GM18867 (cell line): ENCODE data around the gene APBA1.

ENCODE experiments used
- ATAC-seq: cut with Tn5 transposase; IDR thresholded peaks from one replicate; pipeline ENCODE4 v1.9.1; 2021; ENCODE audit warnings: mild to moderate bottlenecking, moderate library complexity; ENCODE audit not compliant: unreplicated experiment

The APBA1 gene

DNA sequence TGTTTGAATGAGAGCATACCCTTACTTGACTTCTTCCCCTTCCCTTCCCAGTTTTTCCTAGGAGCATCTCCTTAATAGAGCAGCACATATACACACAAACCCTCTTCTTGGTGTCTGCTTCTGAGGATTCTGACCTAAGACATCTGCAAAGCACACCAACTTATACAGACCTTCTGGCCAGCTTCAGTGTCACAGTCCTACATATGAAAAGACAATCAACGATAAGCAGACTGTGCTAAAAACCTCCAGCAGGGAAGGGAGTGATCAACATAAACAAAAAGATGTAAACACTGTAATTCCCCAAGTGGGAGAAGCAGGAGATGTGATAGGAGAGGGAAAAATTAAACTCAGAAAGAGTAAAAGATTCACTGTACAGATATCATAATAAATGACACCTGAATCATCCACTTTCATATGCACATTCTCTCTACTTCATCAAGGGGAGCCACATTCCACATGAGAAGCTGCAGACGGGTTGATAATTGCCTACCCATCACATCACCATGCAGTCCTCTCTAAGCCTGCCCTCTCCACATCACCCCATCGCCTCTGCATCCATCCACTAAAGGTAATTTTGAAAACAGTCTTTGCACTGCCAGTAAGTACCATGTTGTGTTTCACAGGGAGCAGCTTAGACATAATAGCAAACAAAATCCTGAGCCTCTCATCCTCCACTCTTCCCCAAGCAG lies 13.0 kb downstream of the APBA1 start:
- no peak for ATAC-seq

DNA sequence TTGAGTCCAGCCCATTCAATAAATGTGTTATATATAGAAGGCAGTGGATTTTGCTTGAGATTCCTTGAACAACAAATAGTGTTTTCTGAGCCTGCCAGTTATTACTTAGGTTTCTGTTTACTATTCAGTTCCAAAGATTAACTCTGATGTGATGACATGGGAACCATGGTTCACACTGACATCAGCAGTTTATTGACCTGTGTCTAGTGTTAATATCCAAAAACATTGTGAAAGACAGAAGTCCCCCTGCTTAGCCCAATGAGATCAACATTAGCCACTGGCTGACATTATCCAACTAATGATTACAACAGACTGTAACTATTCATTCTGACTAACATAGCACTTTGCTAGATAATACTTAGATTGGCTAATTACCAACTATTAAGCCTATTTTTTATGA lies 14.9 kb downstream of the APBA1 start:
- ATAC-seq, result no peak

DNA sequence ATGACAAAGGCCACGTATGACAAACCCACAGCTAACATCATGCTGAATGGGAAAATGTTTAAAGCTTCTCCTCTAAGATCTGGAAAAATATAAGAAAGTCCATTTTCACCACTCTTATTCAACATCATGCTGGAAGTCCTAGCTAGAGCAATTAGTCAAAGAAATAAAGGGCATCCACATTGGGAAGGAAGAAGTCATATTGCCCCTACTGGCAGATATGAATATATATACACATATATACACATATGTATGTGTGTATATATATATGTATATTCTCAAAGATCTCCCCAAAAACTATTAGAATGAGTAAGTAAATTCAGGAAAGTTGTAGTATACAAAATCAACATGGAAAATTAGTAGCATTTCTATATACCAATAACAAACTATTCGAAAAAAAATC lies 17.1 kb downstream of the APBA1 start:
- no peak for ATAC-seq

DNA sequence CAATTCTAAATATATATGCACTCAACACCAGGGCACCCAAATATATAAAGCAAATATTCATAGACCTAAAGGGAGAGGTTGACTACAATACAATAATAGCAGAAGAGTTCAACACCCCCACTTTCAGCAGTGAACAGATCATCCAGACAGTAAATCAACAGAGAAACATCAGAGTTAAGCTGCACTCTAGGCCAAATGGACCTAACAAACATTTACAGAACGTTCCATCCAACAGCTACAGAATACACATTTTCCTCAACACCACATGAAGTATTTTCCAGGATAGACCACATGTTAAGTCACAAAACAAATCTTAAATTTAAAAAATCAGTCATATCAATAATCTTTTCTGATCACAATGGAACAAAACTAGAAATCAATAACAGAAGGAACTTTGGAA lies 18.9 kb downstream of the APBA1 start:
- no peak for ATAC-seq

DNA sequence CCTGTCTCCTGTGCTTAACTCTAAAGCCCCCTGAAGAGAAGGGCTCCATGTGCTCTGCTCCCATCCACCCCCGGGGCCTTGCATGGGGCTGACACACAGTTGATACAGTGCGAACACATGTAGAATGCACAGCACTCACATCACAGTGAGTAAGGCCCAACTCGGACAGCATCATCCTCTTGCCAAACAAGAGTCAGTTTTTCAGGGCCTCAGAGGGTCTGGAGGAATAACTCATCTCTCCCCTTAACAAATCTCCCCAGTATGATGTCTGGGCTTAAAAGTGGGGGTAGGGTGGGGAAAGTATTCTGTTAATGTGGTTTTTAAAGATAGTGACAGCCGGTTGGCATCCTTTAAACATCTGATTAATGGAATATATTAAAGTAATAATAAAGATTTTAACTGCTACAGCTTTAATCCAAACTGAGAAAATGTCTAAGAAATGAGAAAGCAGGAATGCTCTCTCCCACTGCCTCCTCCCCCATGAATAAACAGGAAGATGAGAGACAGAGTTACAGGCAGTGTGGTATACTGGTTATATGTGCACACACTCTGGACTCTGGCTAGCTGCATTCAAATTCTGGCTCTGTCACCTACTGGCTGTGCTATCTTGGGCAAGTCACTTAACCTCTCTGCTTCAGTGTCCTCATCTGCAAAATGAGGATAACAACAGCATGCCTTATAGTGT lies 22.5 kb downstream of the APBA1 start:
- no peak for ATAC-seq

DNA sequence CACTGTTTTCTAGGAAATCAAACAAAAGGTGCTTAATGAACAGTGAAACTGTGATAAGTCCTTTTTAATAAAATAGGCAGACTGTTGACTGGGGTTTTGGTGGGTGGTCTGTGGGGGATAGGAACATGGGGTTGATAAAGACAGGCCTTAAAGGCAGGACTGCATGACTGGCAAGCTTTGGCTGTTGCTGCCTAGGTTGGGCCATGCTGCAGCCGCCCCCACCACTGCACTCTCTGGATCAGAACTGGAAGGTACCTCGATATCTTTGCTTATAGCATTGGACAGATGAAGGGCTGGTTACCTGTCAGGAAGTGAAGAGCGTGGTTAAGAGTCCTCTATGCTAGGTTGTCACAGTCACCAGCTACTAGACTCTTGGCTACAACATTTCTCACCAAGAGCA lies 24.4 kb downstream of the APBA1 start:
- ATAC-seq, result no peak

DNA sequence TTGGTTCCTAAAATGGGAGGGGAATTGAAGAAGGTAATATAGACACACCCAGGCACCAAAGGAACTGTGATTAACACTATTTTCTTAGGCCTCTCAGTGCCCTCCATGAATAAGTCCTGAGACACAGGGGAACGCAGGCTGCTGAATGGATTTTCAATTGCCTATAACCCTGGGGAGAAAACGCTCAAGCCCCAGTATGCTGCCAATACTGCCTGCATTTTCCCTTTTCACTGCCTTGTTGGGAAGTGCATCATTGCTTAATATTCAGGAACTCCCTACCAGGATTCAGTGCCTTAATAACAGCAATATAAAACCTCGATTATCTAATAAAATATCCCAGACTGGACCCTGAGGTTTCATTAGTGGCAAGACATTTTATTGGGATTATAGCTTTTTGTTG lies 25.4 kb downstream of the APBA1 start:
- ATAC-seq, result no peak

DNA sequence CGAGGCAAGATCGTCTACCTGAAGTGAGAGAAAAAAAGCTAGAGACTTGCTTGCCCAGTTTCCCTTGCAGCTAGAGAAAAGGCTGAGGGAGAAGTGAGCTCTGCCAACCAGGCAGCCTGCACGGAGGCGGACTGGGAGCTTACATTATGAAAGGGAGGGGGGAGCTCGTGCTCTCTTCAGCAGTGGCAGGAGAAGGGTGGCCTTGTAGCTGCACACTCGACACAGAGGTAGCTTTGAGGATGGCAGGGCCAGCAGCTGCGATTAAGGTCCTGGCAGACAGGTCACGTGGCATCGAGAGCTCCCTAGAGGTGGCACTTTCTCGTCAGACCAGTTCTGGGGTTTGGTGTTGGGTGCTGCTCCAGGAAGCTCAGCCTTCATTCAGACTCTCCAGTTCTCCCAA lies 26.7 kb downstream of the APBA1 start:
- ATAC-seq, result no peak

DNA sequence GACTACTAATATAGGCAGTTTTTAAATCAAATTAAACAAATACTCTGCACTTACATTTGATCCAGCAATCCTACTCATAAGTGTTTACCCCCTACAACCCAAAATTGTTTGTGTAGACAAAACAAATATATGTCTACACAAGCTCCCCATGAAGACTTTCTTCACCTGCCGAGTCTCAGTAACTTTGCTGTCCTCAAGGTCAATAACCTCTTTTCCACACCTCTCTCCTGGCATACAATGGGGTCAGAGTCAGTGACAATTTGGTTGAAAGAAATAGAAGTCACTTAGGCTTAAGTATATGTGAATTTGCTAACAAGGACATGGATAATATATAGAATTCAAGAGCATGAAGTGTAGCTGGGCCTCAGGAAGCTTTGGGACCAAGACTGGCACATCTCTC lies 29.1 kb downstream of the APBA1 start:
- no peak for ATAC-seq

DNA sequence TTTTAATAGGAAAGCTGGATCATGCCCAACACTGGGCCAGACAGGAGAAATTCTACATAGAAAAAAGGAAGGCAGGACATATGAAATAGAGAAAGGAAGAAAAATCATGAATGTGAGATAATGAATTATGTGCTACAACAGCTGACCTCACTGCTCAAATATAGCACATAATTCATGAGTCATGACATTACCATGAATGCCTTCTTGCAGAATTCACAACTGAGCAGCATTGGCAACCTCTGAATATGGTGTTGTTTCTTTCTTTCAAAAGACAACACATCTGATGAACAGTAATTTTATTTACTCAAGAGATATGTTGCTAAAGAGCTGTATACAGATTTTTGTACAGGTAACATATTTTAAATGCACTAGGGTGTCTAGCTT lies 34.4 kb downstream of the APBA1 start:
- no peak for ATAC-seq

DNA sequence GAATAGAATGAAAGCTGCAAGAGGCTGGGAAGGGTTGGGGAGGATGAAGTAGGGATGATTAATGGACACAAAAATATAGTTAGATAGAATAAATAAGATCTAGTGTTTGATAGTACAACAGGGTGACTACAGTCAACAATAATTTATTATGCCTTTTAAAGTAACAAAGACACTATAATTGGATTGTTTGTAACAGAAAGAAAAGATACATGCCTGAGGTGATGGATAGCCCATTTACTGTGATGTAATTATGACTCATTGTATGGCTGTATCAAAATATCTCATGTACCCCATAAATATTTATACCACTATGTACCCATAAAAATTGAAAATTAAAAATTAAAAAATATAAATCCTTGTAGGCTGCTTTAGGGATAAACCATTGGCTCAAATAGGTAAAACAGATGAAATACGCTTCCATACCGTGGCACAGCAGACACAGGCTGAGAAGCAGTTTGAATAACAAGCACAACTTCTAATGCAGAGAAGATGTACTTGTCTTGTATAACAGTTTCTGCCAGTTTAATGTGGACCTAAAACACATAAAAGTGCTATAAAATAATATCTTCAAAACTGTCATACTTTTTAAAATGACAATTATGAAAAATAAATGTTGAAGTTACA lies 34.9 kb downstream of the APBA1 start:
- ATAC-seq, result no peak

DNA sequence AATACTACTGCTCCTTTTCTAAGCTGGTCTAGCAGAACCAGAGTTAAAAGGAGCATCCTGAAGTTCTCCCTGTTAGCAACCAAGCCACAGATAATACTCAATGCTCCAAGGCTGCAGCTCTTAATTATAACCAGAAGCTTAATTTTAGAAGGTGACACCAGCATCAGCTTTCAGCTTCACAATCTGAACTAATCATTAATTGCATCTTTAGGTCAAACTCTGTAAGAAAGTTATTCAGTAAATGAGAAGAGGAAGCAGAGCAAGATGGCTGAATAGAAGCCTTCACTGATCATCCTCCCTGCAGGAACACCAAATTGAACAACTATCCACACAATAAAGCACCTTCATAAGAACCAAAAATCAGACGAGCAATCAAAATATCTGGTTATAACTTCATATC lies 38.5 kb downstream of the APBA1 start:
- ATAC-seq, result no peak

DNA sequence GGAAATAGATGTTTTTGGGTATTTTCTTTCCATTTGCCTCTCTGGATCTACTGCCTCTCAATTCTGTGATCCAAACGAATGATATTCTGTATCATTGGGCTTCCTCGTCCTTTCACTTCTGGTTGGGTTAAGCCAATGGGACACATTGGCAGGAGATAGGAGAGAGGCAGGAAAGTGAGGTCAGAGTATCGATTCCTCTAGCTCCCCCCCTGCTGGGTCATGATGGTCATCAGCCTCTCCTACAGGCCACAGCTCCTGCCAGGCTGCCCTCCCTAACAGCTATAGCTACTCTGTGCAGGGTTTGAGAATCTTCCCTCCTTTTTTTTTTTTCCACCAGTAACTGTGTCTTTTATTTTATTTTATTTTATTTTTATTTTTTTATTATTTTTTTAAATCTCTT lies 39.4 kb downstream of the APBA1 start:
- ATAC-seq, result no peak

DNA sequence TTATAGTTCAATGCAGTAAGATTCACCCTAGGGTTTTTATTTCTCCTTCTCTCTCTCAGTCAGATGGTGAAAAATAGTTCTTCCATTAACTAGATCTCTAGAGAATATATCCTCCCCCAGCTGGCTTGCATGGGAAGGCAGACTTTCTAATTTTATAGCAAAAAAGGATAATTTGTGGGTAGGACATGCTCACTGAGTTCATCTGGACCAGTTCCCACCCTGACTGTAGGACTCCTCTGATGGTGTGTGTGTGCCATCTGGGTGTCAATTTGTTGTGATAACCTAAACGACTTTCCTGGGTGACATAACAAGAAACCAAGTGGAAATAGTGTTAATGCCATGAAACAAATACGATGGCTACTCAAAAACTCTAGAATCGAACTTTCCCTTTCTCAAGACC lies 44.9 kb downstream of the APBA1 start:
- no peak for ATAC-seq

DNA sequence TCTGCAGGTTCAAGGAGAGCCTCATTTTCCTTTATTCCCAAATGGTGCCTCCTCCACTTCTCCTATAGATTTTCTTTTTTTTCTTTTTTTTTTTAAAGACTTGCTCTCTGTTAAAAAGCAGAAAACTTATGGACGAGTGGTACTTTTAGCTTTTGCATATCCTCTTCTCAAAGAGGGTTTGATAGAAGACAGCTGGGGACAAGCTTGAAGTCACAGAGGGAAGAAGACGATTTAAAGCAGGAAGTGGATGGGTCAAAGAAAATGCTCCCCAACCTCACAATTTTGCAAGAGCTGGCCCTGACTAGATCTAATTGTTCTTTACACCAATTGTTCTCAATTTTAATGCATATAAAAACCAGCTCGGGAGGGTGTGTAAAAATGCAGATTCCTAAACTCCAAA lies 48.9 kb downstream of the APBA1 start:
- no peak for ATAC-seq

DNA sequence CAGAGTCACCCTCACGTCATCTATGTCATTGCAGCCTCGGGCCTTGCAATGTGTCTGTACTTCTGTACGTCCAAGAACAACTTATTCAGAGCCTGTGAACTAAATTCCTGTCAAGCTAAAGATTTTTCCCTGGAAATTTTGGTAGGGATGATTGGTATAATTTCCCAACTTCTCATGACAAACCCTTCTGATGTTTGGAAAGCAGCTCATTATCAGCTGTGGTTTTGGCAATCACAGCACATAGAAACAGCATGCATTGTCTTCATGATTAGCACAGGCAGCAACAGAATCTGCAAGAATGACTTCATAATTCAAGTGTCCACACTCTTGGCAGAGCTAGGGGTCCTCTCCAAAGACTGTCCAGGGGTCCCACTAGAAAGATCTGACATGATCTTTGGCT lies 49.5 kb downstream of the APBA1 start:
- ATAC-seq, result no peak

DNA sequence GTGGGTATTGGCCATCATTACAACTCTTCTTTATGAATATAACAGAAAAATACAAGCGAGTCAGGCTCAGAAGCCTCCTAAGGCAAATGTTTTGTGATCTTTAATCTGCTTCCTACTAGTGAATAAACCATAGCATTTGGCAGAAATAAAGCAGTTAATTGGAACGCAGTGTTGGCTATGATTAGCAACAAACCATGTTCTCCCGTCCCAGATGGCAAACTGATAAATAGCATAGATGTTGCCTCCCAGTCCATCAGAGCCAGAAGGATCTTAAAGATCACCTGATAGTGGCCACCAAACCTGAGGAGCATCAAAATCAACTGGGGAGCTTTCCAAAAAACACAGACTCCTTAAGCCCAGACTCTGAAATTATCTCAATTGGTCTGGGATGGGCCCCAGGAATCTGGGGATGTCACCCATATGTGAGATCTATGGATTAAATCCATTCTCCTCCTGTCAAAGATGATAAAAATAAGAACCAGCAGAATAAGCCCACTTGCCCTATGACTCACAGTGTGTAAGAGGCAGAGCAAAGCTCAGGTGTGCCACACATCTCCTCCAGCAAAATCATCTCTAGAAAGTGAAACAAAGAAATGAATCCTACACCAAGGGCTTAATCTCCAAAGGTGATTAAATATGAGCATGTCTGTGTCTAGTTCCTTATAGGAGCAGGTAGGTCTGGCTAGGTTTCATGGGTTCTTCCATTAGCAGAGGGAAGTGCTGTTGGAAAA lies 50.3 kb downstream of the APBA1 start:
- ATAC-seq, result no peak

DNA sequence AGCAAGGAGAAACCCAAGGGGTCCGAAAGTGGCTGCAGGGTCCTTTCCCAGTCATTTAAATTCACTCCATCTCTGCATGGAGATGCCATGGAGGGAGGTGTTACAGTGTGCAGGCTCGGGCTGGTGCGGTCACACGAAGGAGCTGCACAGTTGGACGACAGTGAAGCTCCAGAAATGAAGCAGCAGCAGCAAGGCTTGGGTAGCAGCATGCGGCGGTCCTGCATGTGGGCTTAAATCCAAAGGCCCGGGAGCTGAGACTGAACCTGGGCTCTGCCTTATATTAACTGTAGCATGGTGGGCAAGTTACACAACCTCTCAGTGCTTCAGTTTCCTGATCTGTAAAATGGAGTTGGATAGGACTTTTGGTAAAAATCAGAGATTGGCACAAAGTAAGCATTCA lies 51.4 kb downstream of the APBA1 start:
- no peak for ATAC-seq

DNA sequence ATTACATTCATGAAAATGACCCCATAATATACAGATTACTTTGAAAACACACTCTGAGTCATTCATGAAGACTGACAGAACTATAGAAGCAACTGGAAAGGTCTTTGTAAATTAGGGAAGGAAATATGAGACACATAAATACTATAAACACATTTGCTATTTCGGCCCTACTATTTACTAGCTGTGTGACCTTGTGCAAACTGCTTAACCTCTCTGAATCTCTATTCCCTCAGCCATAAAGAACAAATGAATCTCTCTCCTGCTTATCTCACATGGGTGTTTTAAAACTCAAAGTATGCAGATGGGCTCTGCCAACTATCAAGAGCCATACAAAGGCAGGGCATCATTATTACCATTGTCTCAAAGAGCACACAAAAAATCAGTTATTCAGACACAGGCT lies 52.9 kb downstream of the APBA1 start:
- no peak for ATAC-seq

DNA sequence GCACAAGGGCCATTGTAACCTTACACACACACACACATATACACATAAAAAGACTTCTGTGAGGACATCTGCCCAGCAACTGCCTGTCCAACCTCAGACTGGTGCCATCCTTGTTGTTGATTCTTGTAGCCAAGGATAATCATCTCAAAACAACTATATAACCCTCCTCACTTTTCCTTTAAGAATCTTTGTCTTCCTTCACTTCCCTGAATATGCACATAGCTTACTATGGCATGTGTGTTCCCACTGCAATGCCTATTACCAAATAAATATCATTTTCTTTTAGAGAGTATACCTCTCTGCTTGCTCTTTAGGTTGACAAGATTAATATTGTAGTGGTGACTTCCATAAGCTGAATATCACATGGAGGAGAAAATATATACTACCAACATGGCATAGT lies 55.2 kb downstream of the APBA1 start:
- ATAC-seq, result no peak

DNA sequence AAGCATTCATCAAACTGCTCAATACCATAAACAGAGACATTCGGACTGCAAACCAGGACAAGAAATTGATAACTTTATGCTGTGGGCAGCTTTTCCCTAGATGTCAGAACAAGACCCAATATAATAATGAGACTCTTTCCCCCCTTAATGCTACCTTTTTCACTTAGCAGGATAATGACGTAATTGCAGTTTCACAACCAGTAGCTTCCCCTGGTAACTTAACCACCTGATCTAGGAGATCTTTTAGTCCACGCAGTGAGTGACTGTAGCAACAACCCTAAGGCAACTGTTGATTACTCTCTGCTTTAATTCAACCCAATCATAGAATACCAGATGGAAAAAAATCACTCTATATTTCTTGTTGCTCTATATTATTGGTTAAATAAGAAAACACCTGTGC lies 56.3 kb downstream of the APBA1 start:
- no peak for ATAC-seq

DNA sequence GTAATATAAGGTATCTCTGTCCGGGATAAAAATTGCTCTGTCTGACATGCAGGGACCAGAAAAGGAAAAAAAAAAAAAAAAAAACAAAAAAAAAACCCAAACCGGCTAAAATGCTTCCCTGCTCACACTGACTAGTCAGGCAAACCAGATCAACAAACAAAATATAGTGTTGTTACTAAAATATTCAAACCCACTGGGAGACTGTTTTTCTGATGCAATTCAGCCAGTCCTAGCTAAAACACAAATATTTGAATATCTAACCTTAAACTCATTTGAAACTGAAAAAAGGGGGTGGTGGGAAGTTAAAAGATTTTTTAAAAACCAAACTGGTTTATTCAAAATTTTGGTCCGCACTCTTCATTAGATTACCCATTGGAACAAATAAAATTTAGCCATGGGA lies 61.0 kb downstream of the APBA1 start:
- no peak for ATAC-seq
